GM21825 (cell line): ENCODE results near the gene ATP5F1C.
A peak's percentile ranks its signal among the peaks of the same experiment; 100 is the strongest.
"Not testable (repeated sequence)": the region's sequence is repeated elsewhere in the genome, so short reads cannot be mapped to it uniquely, and the experiment has no call there.

Source experiments
- ATAC-seq: cut with Tn5 transposase; IDR thresholded peaks from one replicate; pipeline ENCODE4 v1.9.1; 2021; ENCODE audit warnings: mild to moderate bottlenecking, moderate library complexity; ENCODE audit not compliant: unreplicated experiment

The ATP5F1C gene

DNA sequence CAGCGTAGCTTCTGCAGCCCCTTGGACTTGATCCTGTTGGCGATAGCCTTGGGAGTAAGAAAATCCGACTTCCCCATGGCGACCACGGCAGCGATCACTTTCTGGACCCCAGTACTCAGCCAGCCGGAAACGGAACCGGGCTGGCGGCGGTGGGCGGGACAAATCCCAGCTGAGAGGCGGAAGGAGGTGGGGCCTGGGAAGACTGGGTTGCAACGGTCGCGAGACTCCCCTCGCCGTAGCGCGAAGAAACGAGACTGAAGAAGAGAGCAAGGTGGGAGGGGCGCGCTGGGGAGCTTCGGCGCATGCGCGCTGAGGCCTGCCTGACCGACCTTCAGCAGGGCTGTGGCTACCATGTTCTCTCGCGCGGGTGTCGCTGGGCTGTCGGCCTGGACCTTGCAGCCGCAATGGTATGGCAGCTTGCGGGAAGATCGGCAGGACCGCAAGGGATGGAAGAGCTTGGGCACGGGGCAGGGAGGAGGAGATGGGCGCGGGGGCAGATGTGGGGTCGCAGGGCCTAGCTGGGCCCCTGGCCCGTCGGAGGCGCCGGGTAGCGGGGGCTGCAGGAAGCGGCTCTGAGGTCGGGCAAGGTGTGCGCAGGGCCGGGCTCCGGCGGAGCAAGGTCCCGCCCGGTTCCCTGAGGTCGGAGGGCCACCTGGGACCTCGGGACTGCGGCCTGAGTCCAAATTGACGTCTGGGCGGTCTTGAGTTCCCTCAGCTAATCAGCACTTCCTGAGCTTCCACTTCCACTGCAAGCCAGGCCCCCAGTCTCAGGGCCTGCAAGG, at the start of gene ATP5F1C, which contains the start of gene KIN:
Gene ATP5F1C (plus strand): TSS at position 321 of the 782 bp plus-strand sequence. CDS start 31 bp downstream, at position 352.
Gene KIN (minus strand): TSS at position 137 of the 782 bp plus-strand sequence. CDS start 60 bp downstream, at position 77.
- ATAC-seq: peak; percentile 95

DNA sequence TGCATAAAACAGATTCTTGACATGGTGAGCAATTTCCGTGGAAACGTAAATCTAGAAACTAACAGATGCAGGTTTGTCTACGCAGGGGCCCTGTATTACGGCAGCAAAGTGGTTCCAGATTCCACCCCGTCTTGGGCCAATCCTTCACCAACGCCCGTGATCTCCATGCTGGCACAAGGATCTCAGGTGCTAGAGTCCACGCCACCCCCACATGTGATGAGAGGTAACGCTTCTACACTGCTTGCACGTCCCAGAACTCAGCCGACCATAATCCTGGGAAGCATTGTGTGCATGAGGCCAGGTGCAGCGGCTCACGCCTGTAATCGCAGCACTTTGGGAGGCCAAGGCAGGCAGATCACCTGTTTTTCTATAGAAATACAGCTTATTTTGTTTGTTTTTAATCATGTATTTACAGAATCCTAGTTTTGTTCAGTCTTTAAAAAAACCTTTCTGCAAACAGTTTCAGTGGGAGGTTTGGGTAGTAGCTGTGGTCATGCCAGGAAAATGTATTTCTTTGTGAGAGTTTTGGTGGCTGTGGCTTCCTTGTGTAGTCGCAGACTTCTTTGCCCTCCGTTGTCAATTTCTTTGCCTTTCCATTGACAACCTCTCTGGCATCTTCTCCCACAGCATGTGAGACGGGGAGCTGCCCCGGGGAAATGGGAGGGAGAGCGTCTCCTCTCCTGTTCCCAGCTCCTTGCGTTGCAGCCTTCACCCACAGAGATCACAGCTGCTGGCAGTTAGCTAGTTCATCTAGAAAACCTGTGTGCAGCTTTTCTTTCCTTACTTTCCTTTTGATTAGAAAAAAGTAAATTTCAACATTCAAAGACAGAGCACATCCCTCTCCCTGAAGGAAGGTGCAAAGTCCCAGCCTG, 49.2 kb upstream of the ATP5F1C start:
- no peak for ATAC-seq

DNA sequence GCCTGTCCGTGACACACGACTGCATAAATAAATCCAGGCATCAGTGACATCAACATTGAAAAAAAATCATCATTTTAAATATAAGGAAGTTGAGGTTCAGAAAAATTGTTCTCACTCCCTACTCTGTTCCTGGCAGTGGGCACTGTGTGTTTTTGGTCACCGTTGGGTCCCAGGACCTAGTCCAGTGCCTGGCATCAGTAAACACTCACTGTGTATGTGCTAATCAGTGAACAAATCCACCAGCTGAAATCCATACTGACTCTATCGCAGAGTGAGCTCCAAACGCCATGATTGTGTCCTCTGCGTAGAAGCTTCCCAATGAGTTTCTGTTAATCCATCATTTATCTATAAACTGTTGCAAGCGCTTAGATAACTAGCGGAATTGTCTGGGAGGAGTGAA, 43.7 kb upstream of the ATP5F1C start:
- no peak for ATAC-seq

DNA sequence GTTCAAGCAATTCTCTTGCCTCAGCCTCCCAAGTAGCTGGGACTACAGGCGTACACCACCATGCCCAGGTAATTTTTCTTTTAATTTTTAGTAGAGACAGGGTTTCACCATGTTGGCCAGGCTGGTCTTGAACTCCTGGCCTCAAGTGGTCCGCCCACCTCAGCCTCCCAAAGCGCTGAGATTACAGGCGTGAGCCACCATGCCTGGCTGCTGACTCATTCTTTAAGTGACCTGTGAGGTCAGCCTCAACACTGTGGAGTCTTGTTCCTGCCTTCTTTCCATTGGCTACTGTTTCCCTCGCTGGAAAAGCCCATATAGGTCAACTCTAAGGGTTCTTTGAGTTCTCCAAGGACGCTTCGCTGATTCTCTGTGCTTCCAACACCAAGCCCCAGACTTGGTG, 39.3 kb upstream of the ATP5F1C start:
- ATAC-seq: not testable (repeated sequence)

DNA sequence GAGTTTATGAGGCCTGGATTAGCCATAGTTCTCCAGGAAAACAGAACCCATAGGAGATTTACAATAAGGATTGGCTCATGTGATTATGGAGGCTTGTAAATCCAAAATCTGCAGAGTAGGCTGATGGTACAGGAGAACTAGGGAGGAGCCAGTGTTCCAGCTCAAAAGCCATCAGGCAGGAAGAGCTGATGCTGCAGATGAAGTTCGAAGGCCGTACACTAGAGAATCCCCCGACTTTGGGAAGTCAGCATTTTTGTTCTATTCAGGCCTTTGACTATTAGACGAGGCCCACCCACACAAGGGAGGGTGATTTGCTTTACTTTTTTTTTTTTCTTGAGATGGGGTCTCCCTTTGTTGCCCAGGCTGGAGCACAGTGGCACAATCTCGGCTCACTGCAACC, 37.8 kb upstream of the ATP5F1C start:
- no peak for ATAC-seq

DNA sequence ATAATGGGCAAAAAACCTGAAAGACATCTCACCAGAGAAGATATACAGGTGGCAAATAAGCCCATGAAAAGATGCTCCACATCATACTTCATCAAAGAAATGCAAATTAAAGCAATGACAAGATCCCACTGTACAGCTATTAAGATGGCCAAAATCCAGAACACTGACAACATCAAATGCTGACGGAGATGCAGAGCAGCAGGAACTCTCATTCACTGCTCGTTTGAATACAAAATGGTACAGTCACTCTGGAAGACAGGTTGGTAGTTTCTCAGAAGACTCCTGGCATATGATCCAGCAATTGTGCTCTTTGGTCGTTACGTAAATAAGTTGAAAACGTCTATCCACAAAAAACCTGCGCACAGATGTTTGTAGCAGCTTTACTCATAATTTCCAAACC, 35.7 kb upstream of the ATP5F1C start:
- no peak for ATAC-seq

DNA sequence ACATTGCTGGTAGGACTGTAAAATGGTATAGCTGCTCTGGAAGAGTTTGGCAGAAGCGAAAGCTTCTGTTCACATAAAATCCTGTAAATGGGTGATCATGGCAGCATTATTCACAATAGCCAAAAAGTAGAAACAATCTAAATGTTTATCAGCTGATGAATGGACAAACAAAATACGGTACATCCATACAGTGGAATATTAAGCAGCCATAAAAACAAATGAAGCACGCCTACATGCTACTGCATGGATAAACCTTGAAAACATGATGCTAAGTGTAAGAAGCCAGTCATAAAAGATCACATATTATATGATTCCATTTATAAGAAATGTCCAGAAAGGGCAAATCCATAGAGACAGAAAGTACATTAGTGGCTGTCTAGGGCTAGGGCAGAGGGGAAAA, 32.9 kb upstream of the ATP5F1C start:
- no peak for ATAC-seq

DNA sequence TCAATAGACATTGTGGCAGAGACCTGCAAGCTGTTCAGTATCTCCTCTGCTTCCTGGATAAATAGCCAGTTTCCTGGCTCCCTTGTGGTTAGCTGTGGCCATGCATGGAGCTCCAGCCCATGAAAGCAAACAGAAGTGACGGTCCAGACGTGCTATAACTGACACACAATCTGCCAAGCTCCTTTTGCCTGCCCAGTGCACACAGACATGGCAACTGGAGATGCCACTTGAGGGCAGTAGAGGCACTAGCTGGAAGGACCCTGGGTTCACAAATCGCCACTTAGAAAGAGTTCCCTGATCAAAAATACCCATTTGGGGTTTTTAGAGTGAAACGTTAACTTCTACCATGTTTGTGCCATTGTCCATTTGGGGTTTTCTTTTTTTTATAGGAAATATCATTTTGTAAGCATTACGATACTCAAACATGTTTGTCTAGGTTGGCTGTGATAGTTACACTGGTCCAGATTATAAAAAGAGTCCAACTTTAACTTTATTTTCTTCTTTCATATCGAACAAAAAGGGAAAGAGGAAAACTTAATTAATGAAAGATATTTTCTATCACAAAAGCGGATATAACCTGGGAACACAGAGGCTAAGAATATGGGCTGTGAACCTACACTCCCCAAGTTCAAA, 31.5 kb upstream of the ATP5F1C start:
- no peak for ATAC-seq

DNA sequence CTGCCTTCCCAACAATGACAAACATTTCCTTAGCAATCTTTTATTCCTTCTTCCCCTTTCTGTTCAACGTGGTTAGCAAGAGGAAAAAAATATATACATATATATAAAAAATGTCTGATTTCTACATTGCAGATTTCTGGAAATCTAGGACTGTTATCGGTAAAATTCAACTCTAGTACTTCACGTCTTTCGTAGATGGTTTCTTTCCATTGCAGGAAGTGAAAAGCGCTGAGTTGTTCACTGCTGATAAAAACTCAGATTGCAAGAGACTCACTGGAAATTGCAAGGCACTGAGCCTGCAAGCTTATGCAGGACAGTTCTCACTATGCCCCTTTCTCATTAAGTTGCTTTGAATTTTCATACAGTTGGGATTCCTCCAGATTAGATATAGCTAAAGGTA, 24.0 kb upstream of the ATP5F1C start:
- no peak for ATAC-seq

DNA sequence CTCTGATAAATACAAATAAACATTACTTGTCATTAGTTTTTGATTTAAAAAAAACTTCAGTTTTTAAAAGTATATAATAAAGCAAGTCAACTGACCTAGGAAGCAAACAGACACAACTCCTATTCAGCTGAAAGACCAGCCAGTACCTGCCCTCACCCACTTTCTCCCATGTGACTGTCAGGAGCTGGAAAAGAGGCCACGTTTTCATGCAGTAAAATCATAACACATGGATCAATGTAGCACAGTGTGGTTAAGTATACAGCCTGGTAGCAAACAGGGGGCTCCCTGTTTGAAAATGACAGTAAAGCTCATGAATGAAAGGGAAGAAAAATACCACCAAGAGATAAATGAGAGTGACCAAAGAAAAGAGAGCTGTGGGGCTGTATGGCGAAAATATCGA, 21.7 kb upstream of the ATP5F1C start:
- no peak for ATAC-seq

DNA sequence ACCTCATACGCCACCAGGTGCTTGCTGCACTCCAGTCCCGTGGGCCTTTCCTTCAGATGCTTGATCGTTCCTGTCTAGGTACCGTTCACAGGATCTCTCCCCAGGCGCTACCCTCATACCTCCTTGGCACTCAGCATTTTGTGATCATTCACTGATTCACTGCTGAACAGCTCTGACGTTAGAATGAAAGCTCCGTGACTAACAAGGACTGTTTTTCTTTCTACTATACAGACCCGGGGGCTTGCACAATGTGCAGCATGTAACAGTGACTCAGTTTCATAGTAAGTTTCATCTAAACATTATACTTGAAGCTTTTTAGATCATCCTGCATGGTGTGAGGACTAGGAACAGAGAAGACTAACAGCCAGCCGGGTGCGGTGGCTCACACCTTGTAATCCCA, 20.8 kb upstream of the ATP5F1C start:
- no peak for ATAC-seq

DNA sequence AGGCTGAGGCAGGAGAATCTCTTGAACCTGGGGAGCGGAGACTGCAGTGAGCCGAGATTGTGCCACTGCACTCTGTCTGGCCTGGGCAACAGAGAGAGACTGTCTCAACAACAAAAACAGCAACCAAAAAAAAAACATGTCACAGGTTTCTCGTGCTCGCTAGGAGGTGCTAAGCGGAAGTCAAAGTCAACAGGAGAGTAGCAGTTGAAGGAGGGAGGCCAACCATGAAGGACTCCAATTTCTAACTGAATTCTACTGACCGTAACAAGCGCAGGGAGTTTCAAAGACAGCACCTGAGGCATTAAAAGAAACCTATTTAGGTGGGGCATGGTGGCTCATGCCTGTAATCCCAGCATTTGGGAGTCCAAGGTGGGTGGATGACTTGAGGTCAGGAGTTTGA, 19.6 kb upstream of the ATP5F1C start:
- no peak for ATAC-seq

DNA sequence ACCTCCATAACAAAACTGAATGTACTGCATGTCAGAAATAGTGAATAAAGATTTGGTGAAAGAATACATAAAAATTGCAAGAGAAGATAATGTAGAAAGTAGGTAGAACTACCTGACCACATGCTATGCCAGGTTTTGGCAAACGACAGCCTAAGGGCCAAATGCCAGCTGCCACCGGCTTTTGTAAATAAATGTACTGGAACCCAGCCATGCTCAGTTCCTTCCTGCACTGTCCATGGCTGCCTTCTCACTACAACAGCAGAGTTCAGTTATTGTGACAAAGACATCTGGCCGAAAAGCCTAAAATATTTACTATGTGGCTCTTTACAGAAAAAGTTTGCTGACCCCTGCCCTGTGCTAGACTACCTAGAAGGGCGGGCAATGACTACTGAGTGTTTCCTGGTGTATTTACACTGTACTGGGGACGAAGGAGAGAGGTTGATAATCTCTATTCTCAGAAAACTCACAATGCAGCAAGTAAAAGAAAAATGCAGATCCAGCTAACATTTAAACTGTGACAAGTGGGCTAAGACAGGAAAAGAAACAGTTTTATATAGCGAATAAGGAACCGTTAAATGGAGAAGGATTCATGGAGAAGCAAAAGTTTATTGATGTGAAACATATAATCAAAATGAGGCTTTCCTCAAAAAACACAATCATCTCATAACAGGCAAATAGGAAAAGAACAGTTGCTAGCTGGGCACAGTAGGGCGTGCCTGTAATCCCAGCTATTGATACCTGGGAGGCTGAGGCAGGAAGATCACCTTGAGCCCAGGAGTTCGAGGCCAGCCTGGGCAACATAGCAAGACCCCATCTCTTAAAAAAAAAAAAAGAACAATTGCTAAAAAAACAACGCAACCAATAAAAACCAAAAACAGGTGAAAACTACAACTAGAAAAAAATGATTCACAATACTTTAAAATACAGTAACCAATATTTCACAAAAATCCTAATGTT, 13.9 kb upstream of the ATP5F1C start:
- no peak for ATAC-seq

DNA sequence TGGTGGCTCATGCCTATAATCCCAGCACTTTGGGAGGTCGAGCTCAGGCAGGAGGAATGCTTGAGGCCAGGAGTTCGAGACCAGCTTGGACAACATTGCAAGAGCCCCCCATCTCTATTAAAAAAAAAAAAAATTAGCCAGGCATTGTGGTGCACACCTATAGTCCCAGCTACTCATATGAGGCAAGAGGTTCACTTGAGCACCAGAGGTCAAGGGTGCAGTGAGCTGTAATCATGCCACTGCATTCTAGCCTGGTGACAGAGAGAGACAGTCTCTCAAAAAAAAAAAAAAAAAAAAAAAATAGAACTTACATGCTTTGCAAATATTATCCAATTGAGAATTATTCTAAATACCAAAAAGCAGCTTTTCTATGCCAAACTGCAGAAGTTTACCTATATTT, 11.2 kb upstream of the ATP5F1C start:
- no peak for ATAC-seq

DNA sequence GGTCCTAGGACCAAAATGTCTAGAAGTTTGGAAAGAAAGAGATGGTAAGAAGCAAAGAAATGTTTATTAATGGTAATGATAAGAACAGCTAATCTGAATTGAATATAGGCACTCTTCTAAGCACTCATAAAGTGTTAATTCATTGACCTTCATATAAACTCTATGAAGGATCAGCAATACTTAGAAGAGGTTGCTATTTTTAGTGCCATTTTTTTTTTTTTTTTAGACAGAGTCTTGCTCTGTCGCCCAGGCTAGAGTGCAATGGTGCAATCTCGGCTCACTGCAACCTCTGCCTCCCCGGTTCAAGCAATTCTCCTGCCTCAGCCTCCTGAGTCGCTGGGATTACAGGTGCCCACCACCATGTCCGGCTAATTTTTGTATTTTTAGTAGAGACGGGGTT, 5.8 kb upstream of the ATP5F1C start:
- ATAC-seq: not testable (repeated sequence)

DNA sequence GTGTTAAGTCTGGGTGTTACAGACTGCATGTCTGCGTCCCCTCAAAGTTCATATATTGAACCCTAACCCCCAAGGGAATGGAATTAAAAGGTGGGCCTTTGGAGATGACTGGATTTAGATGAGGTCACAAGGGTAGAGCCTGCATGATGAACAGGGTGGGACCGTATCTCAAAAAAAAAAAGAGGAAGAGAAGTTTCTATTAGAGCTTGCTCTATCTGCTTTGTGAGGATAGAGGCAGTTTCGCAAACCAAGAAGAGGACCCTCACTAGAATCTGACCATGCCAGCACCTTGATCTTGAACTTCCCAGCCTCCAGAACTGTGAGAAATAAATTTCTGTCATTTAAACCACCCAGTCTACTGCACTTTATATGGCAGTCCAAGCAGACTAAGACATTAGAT, 1.5 kb upstream of the ATP5F1C start:
- no peak for ATAC-seq

DNA sequence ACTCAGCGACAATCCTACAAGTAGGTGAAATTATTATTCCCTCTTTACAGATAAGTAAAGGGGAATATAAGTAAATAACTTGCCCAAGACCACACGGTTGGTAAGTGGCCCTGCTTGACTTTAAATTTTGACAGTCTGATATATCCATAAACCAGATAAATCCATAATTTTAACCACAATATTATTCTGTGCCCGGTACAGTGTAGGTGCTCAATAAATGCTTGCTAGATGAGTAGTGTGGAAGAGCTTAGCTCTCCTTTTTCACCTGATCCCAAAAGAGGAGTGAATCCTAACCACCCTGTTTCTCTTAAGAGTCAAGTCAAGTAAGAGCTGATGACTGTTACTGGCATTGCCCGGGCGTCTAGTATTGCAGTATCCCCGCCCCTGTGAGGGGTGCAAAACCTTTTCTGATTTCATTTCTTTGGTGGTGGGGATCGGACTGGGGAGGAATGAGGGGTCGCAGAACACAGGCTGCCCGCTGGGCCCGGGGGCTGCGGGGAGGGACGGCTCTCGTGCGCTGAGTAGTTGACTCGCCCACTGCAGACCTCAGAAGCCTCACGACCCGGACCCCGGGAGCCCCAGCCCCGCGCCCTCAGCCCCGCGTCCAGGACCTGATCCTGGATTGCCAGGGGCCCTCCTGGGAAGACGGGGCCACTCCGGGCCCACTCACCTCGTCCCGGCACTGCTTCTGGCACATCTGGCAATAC, 674 bp upstream of the ATP5F1C start:
- ATAC-seq: peak; percentile 14

DNA sequence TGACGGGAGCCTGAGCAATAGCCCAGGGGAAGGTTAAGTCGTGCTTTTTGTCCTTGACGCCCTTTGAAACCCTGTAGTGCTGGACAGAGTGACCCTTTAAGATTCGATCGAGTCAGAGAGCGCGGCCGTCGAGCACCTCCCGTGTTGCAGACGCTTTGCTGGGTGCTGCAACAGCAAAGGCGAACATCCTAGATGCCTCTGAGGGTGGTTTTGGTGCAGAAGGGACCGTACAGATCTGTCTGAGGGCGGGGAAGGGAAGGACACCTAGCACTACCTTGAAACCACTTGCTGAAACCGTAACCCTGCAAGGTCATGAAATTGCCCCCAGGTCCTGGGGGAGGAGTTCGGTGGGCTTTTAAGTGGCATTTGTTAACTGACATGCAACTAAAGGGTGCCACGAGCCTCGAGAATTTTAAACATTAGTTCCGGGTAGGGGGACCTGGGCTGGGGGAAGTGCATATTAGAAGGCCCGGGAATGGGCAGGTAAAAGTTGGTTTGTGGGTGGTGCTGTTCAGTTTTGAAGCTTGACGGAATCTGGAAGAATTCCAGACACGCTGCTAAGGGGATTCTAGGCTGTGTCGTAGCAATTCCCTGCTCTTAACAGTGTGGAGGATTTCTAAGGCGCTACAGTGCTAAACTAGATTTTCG, 786 bp downstream of the ATP5F1C start:
- ATAC-seq: peak; percentile 10

DNA sequence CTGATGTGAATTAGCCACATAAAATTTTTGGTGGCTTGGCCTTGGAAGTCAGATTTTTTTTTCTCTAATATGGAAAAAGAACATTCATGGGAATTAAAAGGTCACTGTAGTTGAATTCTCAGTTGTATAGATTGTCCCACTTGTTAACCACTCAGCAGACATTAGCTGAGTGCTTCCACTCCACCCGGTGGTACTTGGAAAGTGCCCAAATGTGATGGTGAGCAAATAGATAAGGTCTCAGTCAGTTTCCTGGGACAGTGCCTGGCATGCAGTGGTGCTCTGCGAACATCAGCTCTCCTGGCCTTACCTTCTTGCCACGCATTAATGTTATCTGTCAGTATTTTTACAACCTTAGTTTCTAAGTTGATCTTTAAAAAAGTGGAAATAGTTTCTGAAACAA, 1.4 kb downstream of the ATP5F1C start:
- no peak for ATAC-seq
